ENCODE results near the gene ACTR1B.

DNA sequence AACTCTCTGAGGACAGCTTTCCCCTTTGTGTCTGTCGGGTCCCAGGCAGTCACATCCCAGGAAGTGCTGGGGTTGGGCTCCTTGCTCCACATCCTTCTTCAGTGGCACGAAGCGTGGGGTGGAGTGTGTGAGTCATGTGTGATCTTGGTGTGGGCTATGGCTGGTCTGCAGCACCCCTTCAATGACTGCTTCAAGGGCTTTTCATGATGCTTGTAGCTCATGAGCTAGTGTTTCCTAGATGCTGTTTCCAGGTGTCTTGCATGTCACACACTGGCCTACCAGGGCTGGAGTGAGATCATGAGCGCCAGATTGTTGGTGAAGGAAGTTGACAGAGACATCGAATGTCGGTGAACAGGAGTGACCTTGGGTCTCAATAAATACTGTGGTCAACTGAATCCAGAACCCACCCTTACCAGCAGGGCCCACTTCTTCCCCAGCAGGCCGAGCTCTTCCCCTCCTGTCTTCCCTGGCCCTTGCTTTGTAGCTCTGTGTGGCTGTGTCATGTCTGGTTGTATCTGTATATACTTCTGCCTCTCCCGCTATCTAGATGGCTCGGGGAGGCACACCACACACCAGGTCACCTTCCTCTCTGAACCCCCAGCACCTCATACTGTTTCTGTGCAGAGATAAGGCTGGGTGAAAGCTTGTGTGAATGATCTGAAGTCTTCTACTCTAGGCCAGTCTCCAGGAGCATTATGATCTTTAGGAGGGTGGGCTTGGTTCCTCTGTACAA lies 9.5 kb upstream of the ACTR1B start:
- no peak for TF ChIP-seq ZNF274 (IDR thresholded peaks at IDR 0.05; ENCODE audit: low read depth, low read length)
- TF ChIP-seq YY1 (IDR thresholded peaks at IDR 0.05; ENCODE audit: insufficient read depth, insufficient read length), result no peak
- TF ChIP-seq SUZ12 (IDR thresholded peaks at IDR 0.05; ENCODE audit: extremely low read depth, insufficient read depth, insufficient read length), result no peak

Measured in NT2/D1 (cell line).